GM19467 (cell line): ENCODE measurements around the gene S100A11.

Experiments used
- ATAC-seq: cut with Tn5 transposase; IDR thresholded peaks from one replicate; pipeline ENCODE4 v1.9.1; 2021; ENCODE audit warnings: mild to moderate bottlenecking, moderate library complexity; ENCODE audit not compliant: unreplicated experiment

Gene S100A11

DNA sequence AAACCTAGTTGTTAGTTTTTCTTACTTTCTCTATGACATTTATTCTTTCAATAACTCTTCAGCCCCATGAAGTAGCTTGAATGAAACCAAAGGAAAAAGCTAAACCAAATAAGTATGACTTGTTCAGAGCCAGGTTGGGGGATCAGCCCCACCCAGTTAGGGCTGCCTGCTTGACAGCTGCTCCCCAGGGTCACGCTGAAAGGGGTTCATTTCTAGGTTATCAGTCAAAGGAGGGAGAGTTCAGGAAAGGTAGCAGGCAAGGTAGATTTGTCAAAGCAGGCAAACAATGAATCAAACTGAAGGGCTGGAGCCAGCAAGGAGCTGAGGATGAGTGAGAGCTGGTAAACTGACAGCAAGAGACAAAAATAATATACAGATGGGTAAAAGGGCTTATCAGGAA lies 3.1 kb upstream of the S100A11 start:
- ATAC-seq: no peak

DNA sequence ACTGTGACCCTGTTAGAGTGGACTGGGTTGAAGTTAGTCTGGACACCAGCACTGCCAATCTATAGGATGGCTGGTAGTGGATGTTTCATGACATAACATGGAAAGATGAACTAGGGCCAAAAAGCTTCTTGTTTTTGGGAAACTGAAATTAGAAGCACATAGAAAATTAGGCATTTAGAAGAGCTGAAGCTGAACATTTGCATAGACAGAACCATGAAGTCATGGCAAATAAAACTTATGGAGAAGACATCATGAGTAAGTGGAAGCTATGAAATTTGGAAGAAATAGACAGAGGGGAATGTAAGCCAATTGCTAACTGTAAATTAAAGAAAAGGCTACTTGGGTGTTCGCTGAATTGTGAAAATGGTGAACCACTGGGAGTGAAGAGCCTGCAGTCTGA lies 2.7 kb upstream of the S100A11 start:
- no peak for ATAC-seq

DNA sequence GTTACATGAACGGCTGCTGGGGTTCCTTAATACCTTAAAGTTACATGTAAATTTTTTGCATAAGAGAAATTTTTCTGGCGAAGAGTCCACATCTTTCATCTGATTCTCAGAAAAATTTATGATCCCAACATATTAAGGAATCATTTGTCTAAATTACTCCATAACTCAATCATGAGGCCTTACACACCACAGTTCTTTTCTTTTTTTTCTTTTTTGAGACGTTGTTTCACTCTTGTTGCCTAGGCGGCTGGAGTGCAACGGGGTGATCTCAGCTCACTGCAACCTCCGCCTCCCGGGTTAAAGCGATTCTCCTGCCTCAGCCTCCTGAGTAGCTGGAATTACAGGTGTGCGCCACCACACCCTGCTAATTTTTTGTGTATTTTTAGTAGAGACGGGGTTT lies 2.1 kb upstream of the S100A11 start:
- ATAC-seq: no peak

DNA sequence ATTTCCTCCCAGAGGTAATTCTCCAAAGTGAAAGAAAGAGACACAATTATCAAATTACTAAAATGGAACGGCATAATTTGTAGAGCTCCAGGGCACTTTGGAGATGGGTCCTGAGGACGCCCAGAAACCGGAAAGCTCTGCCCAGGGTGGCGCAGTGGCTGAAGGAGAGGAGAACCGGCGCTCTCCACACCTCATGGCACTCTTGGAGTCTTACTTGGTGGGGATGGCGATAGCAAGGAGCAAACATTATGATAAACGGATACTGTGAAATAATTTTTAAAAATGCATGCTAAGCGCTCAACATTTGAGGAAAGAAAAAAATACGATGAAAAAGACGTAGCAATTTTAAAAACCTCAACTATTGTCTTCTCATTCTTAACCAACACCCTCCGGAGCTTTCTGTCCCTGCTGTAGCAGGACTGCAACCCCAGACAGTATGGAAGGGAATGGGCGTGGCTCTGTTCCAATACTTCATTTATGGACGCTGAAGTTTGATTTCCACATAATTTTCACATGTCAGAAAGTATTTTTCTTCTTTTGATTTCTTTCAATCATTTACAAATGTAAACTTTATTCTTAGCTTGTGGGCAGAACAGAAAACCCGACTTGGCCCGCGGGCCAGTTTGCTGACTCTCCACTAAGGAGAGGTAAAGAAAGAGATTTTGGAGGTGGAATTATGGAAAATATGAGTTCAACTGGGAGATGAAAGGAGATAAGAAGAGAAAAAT lies 1.1 kb downstream of the S100A11 start:
- no peak for ATAC-seq

DNA sequence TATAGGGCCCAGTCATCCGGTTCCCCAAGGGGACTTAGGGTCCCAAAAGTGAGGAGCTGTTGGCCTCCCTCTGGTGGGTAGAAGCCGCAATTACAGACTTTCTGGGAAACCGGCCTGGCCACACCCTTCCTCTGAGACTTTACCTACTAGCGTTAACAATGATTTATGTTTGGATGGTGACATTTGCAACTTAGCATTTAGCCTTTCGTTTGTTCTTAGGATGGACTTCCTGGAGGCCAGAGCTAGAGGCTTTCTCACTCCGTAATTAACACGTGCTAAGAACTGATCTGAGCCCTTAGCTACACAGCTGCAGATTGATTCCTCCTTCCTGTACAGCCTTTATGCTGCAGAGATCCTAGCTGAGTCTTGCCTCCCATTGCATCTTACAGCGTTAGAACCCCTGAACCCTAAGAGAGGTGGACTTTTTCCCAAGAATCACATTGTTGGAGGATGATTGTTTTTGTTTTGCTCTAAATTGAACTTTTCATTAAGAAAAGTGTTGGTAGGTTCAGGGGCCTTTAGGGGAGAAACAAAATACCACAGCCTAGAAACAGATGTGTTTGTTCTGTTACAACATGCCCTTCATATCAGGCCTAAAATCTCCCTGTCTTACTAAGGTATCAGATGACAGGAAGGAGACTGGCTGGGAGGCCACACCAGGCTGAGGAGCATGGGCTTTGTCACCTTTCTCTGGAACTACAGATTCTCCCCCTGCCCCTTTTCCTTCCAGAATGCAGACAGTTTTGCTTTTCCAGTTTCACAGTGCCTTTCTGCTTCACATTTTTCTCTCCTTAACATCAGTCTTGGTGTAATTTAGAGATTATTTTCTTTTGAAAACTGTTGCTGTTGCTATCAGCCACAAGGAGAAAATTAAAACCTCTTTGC lies 1.9 kb downstream of the S100A11 start:
- ATAC-seq: peak; percentile 50

DNA sequence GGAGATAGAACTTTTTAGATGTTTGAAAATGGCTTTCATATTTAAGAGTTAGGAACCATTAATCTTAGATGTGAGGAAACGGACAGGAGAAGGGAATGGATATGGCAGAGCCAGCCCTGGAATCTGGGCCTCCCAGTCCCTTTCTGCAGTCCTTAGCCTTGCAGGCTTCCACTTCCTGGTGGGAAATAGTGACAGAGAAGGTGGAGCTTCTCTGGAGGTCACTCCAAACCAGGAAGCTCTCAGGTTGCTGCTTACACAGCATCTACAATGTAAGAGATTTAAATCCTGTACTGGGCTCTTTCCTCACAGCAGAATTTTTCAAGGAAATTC lies 2.5 kb downstream of the S100A11 start:
- ATAC-seq: no peak

DNA sequence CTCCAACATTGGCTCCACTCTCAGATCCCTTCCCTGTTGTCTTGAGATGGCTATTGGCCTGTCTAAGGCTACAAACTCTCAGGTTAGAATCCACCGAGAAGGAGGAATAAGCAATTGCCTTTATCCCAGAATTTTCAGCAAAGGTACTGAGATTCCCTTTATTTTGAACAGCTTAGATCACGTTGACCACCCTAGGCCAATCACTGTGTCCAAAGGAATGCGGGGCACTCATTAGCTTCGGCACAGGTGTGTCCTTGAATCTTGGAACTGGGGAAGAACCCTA lies 6.9 kb downstream of the S100A11 start:
- ATAC-seq: no peak

DNA sequence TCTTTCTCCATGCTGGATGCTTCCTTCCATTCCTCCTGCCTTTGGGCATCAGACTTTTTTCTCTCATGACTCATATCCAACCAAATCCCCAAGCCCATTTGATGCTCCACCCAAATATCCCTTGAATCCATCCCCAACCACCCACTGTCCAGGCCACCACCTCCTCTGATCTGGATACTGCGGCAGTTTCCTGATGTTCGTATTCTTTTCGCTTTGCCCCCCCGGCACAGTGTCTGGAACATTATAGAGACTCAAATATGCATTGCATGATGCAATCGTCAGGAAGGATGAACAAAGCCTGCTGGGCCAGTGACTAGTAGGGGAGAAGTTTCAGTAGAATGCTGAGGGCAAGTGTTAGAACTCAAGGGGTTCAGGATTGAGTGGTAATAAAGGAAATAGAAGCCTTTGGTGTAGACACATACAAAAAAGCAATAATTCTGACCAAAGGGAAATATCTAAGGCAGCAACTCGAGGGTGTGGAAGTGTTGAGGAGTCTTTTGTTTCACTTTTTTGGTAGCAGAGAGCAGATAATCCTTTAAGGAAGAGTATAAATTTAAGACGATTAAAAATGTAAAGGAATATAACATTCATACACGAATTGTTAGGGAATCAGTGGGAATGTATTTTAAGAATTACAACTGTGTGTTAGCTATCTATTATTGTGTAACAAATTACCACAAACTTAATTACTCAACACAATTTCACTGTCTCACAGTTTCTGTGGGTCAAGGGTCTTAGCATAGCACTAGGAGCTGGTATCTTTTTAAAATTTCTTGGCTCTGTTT lies 7.5 kb downstream of the S100A11 start:
- no peak for ATAC-seq

DNA sequence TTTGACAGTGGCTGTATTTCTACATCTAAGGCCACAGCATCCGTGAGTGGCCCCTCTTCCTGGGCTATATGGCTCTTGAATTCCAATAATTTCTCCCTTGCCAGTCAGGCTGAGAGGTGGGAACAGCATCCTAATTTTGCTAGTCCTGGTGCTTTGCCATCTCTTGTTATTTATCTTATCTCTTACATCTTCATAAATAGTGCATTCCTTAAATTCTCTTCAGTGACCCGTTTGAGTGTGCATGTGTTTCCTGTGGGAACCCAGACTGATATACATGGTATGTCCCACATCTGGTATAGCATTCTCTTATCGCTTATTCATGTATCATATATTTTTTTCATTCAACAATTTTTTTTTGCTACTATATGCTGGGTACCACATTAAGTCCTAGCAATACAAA lies 9.9 kb downstream of the S100A11 start:
- no peak for ATAC-seq

DNA sequence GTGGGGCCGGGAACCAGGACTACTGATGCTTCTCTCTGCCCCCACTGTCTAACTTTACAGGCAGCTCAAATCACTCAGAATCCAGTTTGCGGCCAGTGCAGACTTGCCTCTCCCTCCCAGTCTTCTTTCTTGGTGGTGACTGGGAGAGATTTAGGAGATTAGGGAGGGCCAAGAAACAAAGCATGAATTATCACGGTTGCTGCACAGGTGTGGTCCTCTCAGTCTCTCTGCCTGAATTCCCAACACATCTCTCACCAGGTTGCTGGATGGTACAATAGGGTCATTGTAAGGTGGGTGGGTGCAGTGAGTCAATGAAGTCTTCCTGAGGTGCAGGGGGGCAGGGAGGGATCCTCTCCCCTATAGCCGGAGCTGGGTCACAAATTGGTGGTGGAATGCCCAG lies 12.6 kb downstream of the S100A11 start:
- no peak for ATAC-seq

DNA sequence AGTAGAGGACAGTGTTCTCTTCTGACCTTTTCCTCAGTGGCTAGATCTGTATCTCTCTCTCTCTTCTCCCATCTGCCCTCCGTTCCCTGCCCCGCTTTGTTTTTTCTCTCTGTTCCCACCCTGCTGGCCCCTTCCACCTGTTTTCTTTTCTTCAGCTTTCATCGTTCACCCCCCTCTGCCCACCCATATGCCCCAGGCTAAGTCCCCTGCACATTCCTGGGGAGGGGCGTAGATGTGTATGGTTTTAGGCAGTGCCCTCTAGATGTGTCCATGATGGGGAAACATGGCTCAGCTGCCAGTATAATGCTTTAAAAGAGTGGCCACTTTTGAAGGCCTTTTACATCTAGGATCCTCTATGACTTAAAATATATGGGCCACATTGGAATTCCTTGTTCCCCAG lies 13.6 kb downstream of the S100A11 start:
- ATAC-seq: no peak

DNA sequence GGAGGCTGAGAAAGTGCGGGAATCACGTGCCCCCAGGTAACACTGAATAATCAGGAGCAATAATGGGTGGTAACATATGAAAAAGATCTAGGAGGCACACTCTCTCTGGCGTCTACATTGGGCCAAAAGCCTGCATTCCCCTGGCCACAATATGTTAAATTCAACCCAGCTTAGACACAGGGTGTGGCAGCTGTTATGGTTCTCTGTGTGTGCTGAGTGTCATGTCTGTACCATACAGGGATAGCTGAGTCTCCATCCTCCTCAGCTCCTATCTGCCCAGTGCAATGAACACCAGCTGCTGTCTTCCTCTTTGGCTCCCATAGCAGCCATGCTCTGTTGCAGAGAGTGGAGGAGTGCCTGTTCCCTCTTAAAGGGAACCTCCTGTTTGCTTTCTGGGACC lies 14.3 kb downstream of the S100A11 start:
- ATAC-seq: no peak

DNA sequence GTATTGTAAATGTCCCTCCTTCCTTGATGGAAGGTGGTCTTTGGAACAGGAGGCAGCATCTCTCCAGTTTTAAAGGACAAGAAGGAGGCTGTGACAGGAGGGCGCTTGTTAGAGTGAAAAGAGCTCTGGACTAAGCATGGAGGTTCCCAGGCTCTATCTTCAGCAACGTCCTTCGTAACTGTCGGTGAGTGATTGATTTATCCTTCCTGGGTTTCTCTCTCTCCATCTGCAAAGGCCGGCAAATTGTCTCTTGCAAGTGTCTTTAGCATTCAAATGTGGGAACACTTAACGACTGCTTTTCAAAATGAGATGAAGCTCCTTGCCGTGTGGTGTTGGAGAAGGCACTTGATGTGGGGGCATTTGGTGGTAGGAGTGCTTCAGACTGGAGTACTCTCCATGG lies 15.2 kb downstream of the S100A11 start:
- ATAC-seq: no peak

DNA sequence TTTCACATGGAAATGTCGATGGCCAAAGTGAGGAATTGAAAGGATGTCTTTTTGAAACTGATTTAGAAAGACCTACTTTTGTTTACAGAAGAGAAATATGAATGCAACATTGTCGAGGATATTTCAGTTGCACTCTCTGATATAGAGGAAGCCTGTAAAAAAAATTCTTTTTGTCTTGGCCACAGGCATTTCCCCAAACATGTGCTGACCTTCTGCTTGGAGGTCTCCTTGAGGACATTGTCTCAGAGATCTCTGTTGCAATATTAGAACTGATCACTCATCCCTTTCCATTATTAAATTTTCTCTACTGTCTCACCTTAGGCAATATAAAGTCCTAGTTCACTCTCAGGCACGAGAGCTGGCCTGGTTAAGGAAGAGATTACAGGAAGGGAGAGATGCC lies 16.0 kb downstream of the S100A11 start:
- no peak for ATAC-seq

DNA sequence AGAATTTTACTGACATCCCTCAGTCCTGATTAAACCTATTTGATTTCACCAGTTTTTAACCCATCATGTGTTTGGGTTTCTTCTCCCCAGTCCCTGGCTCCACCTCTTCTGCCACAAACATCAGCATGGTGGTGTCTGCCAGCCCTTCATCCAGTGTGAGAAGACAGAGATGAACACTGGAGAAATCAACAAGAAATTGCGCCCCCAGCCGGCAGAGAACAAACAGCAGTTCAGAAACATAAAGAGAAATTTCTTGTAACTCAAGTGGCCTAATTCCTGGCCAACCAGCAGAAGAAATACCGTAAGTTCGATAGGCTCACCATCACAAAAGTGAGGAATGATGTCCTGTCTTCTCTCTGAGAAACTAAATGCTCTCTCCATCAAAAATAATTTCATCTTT lies 18.3 kb downstream of the S100A11 start:
- ATAC-seq: no peak

DNA sequence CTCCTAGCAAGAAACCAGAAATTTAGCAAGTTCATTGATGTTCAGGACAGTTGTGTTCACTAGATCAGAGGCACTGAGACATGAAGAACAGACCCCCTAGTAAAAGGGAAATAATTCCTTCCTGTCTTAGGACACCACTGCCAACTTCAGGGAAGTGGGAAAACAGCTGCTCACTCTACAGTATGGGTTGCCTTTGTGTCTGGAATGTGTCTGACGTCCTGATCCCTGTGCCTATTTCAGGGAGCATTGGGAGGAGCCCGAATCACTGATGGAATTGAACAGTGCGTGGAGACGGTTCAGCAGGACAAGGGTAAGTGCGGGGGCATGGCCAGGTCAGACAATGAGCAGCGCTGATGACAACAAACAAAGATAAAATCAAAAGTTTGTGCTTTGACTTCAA lies 21.0 kb downstream of the S100A11 start:
- ATAC-seq: no peak

DNA sequence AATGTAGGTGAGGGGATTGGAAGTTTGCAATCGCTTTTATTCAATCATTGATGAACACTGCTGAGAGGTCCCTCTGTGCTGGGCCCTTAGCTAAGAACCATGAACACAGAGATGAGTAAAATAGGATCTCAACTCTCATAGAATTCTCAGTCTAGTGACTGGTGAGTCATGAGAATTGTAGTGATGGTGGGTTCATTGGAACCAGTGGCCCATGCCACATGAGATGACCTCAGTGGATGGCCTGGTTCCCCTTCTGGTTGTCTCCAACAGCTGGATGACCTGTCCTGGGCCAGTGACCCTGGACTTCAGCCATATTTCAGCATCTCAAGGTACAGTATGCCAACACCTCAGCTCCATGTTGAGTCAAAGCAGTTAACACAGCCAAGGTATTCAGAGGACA lies 21.9 kb downstream of the S100A11 start:
- no peak for ATAC-seq

DNA sequence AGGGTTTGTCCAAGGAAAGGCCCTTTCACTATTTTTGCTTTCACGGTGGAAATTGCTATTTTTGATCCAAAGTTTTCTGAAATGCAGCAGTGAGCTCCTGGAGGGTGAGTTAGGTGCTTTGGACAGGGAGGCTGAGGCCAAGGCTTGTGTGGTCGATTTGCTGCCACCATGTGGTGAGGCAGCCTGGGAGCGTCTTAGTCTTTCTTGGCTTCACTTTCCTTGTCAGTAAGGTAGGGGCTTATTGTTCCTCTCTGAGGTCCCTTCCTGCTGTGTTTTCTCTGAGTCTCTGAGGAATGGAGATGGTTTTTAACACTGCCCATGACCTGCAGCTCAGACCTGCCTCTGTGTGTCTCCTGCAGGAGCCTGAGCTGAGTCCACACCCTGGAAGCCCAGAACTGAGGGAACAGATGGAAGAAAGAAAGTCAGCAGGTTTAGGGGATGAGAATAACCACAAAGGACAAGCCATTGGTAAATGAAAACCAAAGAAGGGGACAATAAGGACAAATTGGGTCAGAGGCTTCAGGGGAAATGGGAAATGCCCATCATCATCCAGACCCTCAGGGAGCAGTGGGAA lies 23.1 kb downstream of the S100A11 start:
- no peak for ATAC-seq

DNA sequence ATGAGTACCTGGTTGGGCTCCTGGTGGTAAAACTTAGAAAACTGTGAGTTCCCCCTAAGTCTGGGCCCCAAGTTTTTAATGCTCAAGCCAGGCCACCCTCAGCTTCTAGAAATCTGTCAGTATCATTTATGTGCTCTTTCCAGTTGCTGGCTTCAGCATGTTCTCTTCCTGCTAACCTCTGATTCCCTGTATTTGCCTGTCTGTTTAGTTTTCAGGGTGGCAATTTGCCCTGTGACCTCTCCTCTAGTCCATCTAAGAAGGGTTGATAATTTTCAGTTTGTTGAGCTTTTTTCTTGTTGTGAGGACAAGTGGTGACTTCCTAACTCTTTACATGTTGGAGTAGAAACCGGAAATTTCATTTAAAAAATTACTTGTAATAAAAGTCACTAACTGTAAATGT lies 27.1 kb downstream of the S100A11 start:
- no peak for ATAC-seq

DNA sequence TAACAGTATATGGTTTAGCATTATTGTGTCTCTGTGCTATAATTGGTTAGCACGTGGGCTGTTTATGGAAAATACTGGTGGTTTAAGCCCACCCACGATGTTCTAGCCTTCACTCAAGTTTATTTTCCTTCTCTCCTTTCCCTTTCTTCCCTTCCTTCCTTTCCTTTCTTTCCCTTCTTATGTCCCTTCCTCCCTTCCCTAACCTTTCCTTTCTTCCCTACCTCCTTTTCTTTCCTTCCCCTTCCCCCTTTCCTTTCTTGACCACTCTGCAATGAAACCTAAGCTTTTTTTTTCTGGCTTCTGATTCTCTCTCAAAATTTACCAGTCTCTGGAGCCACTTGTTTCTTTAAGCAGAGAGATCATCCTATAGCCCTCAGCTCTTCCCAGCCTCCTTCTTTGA lies 29.8 kb downstream of the S100A11 start:
- no peak for ATAC-seq

DNA sequence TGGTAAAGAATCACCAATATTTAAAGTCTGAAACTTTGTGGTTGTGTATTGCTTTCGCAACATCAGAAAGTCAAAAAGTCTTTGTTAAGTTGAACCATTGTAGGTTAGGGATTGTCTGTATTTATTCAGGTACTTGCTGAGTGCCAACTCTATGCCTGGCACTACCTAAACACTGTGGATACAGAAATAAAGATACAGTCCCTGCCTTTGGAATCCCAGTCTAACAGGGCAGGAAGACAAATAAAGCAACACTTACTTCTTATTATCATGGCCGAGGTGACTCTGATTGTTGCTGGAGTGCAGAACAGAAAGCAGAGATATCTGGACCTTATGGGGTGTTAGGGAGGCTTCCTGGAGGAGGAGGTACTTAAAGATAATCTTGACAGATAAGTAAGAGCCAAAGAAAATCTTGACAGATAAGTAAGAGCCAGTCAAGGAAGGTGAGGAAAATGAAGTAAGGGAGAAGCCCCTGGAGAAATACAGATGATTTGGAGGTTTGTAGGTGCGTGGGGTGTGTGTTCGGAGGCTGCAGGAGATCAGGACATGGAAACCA lies 31.4 kb downstream of the S100A11 start:
- no peak for ATAC-seq
